Right kidney (tissue), 1 donor: ENCODE measurements around the gene HTD2.

ENCODE experiments used
- DNase-seq: peaks from one replicate; pipeline ENCODE4 v3.0.0-alpha.2; 2016

The HTD2 gene

GRCh38 chr3:58358092-58358491 is 51.8 kb downstream of the HTD2 start:
- DNase-seq = no peak

GRCh38 chr3:58358808-58359207 is 52.5 kb downstream of the HTD2 start:
- DNase-seq = no peak

- DNase-seq = no peak
Observed at GRCh38 chr3:58359621-58360020, 53.3 kb downstream of the HTD2 start.

- no peak for DNase-seq
Observed at GRCh38 chr3:58361866-58362265, 55.5 kb downstream of the HTD2 start.

- no peak for DNase-seq
Observed at GRCh38 chr3:58366699-58367098, 60.4 kb downstream of the HTD2 start.

GRCh38 chr3:58369038-58369437 is 62.7 kb downstream of the HTD2 start:
- DNase-seq = no peak
